HG03442 (cell line): Measurements from ENCODE around the gene LCN1.
"Not testable (repeated sequence)": the region's sequence is repeated elsewhere in the genome, so short reads cannot be mapped to it uniquely, and the experiment has no call there.

Source experiments
- ATAC-seq: cut with Tn5 transposase; IDR thresholded peaks from one replicate; pipeline ENCODE4 v1.9.1; 2021; ENCODE audit warnings: mild to moderate bottlenecking, moderate library complexity; ENCODE audit not compliant: unreplicated experiment

The LCN1 gene

GRCh38 chr9:135522137-135522877 lies 1.1 kb downstream of the LCN1 start:
- no peak for ATAC-seq

DNA sequence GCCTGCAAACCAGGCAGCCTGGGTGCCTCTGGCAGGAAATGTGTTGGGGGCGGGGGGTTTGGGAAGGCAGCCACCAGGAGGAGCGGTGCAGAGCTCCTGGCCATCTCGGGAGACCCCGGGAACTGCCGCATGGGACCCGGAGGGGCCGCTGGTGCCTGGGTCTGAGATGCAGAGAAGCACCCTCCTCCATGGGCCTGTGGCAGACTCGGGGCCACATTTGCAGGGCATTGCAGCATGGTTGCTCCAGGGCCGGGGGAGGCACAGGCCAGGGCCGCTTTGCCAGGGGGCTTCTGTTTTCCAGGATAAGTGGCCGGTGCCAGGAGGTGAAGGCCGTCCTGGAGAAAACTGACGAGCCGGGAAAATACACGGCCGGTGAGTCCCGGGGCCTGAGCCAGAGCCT lies 1.7 kb downstream of the LCN1 start:
- ATAC-seq: no peak

- ATAC-seq: no peak
Measured at GRCh38 chr9:135523521-135524129, 2.4 kb downstream of the LCN1 start.

DNA sequence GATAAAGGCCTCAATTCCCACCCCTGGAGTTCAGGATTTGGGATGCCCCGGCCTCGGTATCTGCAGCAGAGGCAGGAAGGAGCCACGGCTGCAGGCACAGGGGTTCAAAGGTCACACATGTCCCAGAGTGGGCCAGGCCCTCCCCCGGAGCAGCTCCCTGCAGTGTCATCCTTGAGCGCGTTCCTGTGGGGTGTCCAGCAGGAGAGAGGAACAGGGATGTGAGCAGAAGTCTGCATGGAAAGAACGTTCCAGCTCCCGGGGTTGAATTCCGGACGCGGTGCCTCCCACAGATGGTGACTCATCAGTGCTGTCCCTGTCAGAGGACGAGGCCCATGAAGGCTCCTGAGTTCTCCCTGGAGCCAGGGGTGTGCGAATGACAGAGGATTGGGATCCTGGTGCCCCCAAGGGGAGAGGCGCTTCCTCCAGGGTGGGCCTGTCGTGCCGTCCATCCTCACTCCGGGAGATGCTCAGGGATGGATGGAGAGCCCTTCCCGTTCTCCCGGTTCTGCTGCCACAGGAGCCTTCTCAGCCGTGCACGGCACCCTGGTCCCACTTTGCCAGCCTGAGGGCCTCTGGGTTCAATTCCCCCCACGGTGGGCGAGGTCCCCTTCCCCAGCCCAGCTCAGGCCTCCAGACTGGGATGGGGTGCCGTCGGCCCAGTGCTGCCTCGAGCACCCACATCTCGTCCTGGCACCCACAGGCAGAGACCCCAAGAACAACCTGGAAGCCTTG lies 3.1 kb downstream of the LCN1 start:
- no peak for ATAC-seq

- no peak for ATAC-seq
Measured at GRCh38 chr9:135525241-135526088, 4.2 kb downstream of the LCN1 start.

DNA sequence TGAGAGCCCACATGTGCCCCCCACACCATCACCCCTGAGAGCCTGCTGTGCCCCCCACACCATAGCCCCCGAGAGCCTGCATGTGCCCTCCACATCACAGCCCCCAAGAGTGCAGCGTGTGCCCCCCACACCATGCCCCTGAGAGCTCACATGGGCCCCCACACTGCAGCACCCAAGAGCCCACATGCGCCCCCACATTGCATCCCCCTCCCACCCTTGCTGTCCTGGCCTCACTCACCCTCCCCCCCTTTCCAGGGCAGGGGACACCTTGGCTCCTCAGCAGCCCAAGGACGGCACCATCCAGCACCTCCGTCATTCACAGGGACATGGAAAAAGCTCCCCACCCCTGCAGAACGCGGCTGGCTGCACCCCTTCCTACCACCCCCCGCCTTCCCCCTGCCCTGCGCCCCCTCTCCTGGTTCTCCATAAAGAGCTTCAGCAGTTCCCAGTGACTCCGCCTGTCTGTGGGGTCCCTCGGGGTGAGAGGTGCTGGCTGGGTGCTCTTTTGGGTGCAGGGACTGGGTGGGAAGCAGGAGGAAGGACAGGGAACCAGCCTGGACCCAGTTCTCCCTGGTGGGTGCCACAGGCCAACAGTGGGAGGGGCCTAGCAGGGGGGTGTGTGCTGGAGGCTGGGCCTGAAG lies 5.0 kb downstream of the LCN1 start:
- ATAC-seq: no peak

- ATAC-seq: no peak
Measured at GRCh38 chr9:135526730-135527571, 5.7 kb downstream of the LCN1 start.

DNA sequence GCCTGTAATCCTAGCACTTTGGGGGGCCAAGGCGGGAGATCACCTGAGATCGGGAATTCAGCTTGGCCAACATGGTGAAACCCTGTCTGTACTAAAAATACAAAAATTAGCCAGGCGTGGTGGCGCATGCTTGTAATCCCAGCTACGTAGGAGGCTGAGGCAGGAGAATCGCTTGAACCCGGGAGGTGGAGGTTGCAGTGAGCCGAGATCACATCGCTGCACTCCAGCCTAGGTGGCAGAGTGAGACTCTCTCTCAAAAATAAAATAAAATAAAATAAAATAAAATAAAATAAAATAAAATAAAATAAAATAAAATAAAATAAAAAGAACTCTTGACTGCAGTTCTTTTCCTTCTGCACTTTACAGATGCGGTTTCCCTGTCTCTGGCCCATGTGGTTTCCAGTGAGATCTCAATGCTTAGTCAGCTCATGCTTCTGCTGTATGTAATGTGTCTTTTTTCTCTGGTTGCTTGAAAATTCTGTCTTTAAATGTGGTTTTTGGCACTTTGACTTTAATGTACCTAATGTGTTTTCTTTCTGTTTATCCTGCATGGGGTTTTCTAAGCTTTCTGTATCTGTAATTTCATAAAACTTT lies 7.7 kb downstream of the LCN1 start:
- not testable (repeated sequence) for ATAC-seq

DNA sequence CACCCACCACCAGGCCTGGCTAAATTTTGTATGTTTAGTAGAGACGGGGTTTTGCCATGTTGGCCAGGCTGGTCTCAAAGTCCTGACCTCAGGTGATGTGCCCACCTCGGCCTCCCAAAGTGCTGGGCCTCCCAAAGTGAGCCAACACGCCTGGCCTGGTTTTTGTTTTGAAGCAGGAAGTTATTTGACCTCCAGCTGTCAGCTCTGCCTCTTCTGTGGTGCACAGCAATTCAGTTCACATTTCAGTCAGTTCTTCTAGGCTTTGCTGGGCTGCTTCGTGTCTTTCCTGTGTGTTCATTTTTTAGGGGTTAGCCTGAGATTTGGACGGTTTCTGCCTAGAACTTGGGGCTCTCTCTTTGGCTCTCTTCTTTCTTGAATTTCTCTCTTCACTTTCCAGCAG lies 8.9 kb downstream of the LCN1 start:
- ATAC-seq: no peak

DNA sequence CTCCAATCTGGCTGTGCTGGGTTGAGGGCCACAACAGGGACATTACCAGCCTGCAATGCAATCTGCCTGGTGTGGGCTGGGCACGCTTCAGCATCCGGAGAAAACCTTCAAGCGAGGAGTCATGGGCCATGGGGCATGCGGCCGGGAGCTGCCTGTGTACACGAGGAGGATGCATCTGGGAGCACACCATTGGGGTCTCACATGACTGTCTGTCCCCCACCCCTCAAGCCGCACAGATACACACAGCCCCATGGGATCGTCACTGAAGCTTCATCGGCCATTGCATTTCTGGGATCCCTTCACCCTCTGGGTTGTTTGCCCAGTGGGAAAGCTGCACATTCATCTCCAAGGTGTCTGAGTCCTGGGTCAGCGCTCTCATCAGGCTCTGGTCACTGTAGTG lies 9.9 kb downstream of the LCN1 start:
- ATAC-seq: no peak

GRCh38 chr9:135533113-135533512 lies 11.9 kb downstream of the LCN1 start:
- no peak for ATAC-seq

GRCh38 chr9:135533674-135534073 lies 12.4 kb downstream of the LCN1 start:
- ATAC-seq: no peak

DNA sequence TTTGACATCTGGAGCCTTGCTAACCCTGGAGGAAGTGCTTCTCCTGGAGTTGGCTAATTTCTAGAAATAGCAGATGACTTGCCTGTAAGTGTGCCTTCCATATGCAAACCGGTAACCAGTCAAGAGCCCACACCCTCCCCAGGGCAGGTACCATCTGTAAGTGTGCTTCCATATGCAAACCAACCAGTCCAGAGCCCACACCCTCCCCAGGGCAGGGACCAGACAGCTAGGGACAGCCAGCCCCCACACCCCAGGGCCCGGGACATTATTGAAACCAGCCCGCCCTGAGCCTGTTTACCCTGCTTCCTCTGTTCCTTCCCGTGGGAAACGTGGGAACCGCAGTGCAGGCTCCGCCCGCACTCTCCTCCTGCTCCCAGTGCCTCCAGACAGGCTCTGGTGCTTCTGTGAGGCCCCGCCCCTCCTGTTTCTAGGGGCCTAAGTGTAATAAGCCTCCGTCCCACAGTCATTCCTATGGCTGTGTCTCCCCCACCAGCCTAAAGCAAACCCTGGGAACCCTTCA lies 13.0 kb downstream of the LCN1 start:
- ATAC-seq: not testable (repeated sequence)

DNA sequence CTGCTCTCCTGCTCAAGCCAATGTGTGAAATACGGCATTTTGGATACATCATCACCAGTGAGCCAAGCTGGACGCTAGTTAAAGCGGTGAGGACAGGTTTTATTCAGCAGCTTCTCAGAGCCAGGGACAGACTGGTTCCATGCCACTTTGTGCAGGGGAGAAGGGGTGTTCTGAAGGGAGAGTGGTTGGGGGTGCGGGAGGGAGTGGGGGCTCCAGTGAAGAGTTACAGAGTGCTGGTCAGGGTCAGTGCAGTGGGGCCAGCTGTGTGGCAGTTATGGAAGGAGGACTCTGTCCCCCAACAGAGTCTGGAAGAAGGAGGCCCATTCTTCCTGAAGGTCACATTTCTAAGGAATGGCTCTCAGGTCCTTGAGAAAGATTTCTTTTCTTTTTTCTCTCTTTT lies 13.6 kb downstream of the LCN1 start:
- not testable (repeated sequence) for ATAC-seq

DNA sequence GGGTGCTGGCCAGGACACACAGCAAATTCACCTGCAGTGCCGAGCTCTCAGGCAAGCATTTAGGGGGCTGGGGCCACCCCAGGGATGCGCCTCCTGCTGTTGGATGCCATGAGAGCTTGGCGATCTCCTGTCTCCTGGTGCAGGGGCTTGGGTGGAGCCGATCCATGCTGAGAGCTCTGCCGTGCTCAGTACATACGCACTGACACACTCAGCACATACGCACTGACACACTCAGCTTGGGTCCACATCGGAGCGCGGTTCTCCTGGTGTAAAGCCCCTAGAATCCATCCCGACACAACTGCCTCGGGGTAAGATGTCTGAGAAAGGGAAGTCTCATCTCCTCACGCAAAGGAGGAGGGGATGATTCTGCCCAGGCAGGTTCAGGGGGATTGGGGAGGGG lies 14.4 kb downstream of the LCN1 start:
- not testable (repeated sequence) for ATAC-seq

- ATAC-seq: no peak
Measured at GRCh38 chr9:135536216-135536615, 15.0 kb downstream of the LCN1 start.

DNA sequence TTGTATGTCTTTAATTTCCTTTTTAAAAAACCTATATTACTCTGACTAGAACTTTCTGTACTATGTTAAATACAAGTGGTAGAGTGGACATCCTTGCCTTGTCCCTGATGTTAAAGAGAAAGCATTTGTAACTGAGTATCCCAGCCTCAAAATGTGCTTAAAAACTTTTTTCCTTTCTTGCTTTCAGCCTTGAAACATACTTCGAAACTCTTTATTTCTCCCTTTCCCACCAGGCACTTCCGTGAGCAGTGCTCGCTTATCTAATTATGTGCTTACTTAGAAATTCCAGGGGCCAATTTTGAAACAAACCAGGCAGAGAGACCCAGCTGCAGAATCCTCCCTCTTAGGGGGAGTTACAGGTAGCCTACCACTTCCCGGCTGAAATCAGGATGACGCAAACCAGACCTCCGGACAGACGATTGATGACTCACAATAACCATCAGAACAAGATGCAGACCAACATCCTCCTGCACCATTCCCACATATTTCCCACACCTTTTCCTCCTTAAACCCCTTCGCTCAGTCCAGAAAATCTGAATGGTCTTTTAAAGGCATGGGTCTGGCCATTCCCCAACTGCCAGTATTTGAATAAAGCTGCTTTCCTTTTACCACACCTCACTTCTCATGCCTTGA lies 22.1 kb downstream of the LCN1 start:
- ATAC-seq: not testable (repeated sequence)

DNA sequence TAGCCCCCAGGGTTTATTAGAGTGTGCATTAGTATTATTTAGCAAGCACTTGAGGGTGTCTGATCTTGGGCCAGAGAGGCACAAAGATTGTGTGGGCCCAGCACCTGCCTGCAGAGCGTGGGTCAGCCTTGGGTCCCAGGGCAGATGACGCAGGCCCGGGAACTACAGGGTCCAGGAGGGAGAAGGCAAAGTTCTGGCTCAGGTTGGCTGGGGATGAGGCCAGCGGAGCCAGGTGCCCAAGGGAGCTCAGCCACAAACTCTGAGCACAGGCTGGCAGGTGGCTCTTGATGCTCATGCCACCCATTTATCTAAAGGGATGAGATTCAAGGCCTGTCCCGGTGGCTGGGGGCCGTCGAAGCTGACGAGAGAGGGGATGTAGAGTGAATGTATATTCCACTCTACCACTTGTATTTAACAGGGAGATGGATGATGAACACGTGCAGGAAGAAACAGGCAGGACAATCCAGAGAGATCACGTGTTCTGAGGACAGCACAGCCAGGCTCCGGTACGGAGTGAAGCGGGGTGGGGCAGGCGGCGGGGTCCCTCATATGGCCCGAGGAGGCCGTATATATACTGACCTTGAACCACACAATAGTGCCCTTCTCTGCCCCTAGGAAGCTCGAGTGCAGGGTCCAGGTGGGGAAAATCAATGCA lies 23.9 kb downstream of the LCN1 start:
- ATAC-seq: no peak
